OCI-M2 (cell line): ENCODE data around the gene S100A8.
"Not testable (repeated sequence)": the region's sequence is repeated elsewhere in the genome, so short reads cannot be mapped to it uniquely, and the experiment has no call there.

Source experiments
- DNase-seq: peaks from one replicate; lab custom pipeline; 2025; ENCODE audit not compliant: unreplicated experiment; lab: John Stamatoyannopoulos, UW

Gene S100A8

DNA sequence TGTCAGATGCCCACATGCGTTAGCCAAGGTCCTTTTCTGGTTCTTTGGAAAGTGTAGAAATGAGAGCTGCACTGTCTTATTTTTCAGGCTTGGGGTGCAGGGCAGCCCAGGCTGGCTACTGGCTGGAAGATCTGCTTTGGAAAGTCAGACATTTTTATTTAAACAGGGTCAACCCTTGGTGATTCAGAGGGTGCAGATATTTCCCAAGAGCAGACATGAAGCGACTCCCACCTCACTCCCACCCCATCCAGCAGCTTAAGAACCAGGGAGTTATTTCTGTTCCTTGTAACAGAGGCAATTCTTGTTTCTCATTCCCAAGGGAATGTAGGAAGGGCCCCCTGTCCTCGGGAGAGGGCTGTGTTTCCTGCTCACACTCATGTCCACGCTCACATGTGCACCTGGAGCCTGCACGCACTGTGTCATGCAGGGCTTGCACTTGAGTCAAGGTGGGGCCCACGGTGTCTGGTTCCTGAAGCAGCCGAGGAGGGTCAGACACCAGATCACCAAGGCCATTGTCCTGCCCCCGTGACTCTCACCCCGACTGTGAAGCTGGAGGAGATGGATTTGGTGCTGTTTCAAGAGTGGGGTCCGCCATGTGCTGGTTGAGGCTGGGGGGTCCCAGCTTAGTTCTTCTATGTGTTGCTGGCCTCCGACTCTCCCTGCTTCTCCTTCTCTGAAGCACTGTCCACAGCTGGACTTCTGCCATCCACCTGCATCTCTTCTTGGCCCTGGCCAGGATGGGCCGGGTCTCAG is 26.4 kb upstream of the S100A8 start:
- no peak for DNase-seq

DNA sequence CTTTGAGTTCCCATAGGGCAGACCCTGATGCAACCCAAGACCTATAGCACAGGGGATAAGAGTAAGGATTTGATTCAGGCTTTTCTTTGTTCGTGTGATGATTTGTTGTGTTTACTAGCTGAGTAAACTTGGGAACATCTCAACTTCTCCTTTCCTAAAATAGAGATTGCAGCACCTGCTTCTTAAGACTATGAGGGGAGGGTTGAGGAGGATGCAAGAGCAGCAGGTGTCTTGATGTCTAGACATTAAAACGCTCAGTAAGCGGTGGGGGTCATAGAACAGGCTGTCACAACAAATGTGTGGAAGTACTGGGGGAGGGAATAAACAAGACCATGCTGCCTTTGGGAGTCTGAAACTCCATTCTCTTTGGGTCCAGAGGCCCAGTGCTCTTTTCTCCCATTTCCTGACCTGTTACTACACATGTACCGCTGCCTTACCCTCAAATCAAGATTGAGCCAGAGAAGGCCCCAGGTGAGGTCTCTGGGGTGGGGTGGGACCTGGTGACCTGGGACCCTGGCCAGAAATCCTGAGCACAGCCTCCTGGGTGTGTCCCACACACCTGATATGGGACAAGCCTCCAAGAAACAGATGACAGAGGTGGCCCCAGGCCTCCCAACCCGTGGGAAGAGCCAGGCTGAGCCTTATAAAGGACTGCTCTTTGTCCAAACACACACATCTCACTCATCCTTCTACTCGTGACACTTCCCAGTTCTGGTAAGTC is 25.1 kb upstream of the S100A8 start, which contains the start of gene S100A7A:
TSS of gene S100A7A (plus strand) at position 671 of the 721 bp plus-strand sequence. CDS start 1,563 bp downstream, outside the sequence.
- no peak for DNase-seq

DNA sequence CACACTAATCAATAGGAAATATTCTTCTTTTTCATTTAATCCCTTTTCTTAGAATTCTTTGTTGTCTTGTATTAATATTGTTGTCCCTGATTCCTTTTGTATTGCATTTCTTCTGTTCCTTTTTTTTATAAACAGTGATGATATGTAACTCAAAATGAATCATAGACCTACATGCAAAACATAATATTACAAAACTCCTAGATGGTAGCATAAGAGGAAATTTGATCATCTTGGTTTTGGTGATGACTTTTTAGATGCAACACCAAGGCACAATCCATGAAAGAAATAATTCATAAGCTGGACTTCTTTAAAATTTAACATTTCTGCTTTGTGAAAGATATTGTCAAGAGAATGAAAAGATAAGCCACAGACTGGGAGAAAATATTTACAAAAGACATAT is 23.1 kb upstream of the S100A8 start:
- DNase-seq = not testable (repeated sequence)

DNA sequence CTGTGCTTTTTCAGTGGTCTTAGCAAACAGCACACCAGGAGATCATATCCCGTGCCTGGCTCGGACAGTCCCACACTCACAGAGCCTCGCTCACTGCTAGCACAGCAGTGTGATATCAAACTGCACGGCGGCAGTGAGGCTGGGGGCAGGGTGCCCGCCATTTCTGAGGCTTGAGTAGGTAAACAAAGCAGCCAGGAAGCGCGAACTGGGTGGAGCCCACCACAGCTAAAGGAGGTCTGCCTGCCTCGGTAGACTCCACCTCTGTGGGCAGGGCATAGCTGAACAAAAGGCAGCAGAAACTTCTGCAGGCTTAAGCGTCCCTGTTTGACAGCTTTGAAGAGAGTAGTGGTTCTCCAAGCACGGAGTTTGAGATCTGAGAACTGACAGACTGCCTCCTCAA is 16.4 kb upstream of the S100A8 start:
- DNase-seq = not testable (repeated sequence)

DNA sequence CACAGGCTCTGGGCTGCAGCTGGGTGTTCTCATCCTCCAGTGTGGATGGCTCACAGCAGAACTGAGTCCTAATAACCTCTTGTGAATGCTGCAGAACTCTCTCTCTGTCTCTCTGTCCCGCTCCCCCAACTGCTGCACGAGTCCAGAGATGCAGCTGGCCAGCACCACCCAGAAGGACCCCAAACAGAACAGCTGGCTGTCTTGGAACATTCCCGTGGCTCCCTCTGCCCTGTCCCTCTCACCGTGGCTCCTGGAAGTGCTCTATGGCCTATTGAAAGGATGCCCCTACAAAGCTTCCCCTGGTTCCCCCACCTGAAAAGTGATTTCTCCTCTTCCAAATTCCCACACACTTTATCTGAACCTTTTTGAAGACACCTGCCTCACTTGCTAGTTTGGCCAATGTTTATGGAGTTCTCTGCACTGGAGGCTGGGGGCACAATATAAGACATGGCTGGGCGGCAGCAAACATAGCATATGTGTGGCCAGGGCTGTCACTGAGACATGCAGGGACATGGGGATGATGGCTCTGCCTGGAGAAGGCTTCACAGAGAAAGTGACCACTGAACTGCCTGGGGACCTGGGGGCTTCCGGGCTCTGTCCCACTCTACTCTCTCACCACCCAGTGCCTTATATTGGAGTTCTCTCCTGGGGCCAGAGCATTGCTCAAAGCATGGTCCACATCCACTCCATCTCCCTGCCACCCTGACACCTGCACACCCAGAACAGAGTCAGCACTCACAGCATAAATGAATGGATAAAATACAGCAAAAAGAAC is 15.1 kb upstream of the S100A8 start:
- not testable (repeated sequence) for DNase-seq

DNA sequence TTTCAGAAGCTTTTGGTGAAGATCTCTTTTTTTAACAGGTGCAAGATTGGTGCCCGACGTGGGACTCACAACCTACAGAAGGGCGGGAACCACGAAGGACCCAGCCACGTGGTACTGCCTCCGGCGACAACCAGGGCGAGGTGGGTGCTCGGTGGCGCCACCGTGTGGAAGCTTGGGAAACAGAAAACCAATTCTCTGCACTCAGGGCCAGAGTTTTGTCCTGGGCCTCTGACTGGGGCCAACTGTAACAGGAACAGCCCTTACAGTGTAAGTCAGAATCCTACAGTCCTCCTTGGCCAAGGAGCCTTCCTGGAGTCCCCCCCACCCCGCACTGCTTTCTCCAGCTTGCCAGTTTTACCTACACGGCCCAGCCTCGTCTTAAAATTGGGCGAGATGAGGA is 13.9 kb upstream of the S100A8 start:
- DNase-seq = no peak

DNA sequence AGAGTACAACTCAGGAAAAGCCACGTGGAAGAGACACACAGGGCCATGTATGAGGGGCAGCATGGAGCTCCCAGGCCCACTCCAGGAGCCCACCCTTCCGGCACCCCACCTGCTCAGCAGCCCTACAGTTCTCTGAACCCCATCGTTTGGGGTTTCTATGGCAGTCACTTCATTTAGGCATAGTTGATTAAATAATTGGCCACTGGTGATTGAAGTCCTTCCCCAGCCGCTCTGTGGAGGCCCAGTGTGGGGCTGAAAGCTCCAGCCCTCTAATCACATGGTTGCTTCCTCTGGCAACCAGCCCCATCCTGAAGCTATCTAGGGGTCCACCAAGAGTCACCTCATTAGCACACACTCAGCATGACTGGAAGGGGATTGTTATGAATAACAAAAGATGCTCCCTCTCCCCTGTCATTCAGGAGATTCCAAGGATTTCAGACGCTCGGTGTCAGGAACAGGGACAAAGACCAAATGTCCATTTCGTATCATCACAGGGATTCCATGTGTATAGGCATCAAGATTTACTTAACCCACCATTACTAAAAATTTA is 13.3 kb upstream of the S100A8 start:
- no peak for DNase-seq

- DNase-seq = no peak
Observed at GRCh38 chr1:153403421-153404085, 12.7 kb upstream of the S100A8 start.

GRCh38 chr1:153402226-153402625 is 11.4 kb upstream of the S100A8 start:
- DNase-seq = no peak

DNA sequence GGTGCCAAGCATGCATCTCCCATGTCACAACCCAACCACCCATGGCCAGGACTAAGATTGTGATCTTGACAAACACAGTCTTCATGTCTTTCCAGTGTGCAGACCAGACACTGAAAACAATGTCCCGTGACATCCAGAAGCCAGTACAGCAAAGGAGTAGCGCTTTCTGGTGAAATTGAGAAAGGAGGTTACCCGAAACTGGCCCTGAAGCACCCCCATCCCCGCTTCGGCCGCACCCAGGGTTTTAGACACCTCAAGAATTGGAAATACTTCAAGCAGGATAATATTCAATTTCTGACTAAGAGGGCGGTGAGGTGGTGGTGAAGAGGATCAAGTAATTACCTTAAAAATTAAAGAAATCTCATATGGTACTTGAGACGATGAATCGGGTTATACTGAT is 10.6 kb upstream of the S100A8 start:
- DNase-seq = no peak

DNA sequence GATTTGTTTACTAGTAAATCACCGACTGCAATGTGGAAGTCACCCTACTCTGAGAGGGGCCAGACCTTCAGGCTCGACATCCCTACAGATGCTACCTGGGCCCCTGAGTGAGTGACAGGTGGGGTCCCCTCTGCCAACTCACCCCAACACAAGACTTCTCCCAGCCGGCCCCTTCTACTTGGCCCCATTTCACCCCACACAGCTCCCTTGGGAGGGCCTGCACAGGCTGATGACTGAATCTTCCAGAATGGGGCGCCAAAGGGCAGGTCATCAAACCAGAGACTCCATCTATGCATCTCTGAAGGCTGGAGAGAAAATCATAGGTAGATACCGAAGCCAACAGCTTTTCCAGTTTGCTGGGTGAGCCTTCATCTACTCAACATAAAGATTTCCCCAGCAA is 9.4 kb upstream of the S100A8 start:
- no peak for DNase-seq

- DNase-seq = no peak
Observed at GRCh38 chr1:153399401-153400055, 8.7 kb upstream of the S100A8 start.

DNA sequence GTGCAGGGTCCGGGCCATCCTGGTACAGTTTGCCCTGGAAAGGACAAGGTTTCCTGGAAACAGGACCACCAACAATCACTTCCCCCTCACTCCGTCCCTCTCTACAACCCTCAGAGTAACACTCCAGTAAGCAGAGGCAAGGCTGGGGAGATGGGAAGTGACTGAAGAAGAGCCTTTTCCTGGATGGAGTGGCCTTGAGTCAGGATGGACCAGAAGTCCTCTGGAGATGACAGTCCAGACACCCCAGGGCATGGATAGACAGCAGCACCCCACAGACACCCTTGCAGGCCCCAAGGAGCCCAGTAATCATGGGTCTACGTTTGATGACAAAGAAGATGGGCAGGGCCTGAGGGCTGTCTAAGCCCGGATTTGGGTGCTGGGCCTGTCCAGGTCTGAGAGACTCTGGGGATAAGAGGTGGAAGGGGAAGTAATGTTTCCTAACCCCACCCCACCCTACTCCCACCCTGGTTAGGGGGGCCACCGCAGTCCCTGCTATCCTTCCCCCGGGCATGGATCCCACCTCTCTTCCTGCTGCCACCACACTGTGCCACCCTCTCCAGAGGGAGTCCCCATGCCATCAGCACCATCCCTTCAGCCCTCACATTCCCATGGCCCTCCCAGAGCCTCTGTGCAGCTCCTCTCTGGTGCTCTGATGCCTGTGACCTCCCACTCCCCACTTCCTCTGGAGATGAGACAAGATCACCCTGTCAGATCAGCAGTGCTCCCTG is 7.2 kb upstream of the S100A8 start:
- no peak for DNase-seq

DNA sequence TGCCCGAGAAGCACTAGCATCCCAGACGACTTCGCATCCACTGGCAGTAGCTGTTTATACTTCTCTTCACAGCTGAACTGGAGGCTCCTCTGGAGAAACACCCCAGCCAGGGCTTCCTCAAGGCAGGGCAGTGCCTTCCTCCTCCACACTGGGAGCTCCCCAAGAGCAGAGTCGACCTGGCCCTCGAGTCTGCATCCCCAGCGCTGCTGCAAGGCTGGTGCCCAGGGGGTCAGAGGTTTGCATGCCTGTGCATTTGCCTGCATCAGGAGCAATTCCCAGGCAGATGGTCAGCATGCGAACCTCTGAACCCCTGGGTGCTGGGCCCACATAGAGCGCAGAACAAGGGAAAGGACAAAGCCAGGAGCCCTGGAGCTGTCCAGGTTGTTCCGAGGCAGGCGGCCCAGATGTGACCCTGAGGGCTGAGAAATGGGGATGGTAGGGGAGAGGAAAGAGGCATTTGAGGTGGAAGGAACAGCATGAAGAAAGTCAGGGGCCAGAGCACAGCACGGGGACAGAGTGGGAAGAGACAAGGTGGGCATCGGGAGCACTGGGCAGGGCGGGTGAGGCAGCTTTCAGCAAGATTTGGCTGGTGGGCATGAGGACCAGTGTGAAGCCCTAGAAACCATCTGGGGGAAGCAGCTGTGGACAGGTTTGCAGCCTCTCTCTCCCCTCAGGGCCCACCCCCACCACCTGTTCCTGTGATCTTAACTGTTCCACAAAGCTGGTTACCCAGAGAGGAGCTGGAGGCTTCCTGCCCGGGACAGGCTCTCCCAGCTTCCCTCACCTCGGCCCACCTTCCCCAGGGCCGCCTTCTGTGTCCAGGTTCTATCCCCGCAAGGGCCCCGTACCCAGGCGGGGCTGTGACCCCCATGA is 6.4 kb upstream of the S100A8 start:
- DNase-seq = no peak

GRCh38 chr1:153396461-153396860 is 5.6 kb upstream of the S100A8 start:
- no peak for DNase-seq

GRCh38 chr1:153395776-153396175 is 4.9 kb upstream of the S100A8 start:
- no peak for DNase-seq

GRCh38 chr1:153395136-153395685 is 4.3 kb upstream of the S100A8 start:
- no peak for DNase-seq

DNA sequence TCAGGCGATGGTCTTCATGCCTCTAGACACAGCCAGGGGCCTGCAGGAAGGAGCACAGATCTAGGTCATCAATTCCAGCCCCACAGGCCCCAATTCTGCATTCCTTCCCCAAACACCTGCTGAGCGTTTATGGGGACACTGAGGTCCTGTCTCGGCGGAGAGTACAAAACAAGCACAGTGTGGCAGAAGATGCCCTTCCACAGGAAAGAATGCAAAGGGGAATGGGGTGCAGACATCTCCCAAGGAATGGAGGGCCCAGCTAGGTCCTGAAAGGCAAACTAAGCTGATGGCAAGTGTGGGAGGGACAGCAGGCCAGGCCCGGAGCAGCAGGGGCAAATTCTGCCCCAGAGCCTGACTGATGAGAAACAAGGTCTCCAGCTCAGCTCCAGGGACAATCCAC is 3.5 kb upstream of the S100A8 start:
- no peak for DNase-seq
